CD14-positive monocyte (primary cell): ENCODE results near the gene ACACA. TPM values are rescaled to one million over a fixed set of nuclear protein-coding genes. Genes with fewer than 3 reads are reported as not detected.

Source experiments
- DNase-seq, 3 donors: peaks; one replicate each; pipeline ENCODE4 v3.0.0-alpha.2; 2011 to 2022
- H2AFZ ChIP-seq: 2 replicates; pipeline ENCODE4 v1.6.0; 2012; ENCODE audit warnings: mild to moderate bottlenecking, low read depth, low read length, inconsistent platforms; ENCODE audit not compliant: insufficient read depth, poor library complexity, severe bottlenecking
- H3K27ac ChIP-seq, 2 donors: 1 replicate in 1 of 2; 2 replicates in 1 of 2; pipeline ENCODE4 v1.5.1; 2012 to 2013; ENCODE audit warnings: low read length in 2 of 2, control low read depth in 1 of 2, inconsistent platforms in 1 of 2, low read depth in 1 of 2, mild to moderate bottlenecking in 1 of 2
- H3K27me3 ChIP-seq, 2 donors: one replicate each; pipeline versions ENCODE4 v1.6.0 to v1.6.1; 2011 to 2013; ENCODE audit warnings: low read length in 2 of 2; ENCODE audit not compliant: control insufficient read depth in 2 of 2, insufficient read depth in 2 of 2
- H3K36me3 ChIP-seq, 2 donors: replicated peaks in 1 of 2; 1 replicate in 1 of 2; 2 replicates in 1 of 2; pipeline versions ENCODE4 v1.5.1 to v1.6.1; 2012 to 2013; ENCODE audit warnings: low read length in 2 of 2, control low read depth in 1 of 2, inconsistent platforms in 1 of 2, mild to moderate bottlenecking in 1 of 2; ENCODE audit not compliant: insufficient read depth in 2 of 2, control insufficient read depth in 1 of 2
- H3K4me1 ChIP-seq, 2 donors: 1 replicate in 1 of 2; 2 replicates in 1 of 2; pipeline versions ENCODE4 v1.5.1 to v1.6.1; 2012 to 2013; ENCODE audit warnings: low read length in 2 of 2, control low read depth in 1 of 2, inconsistent platforms in 1 of 2, mild to moderate bottlenecking in 1 of 2, moderate library complexity in 1 of 2; ENCODE audit not compliant: insufficient read depth in 2 of 2, control insufficient read depth in 1 of 2
- H3K4me2 ChIP-seq: replicated peaks from 2 replicates; pipeline ENCODE3; 2012; ENCODE audit warnings: low read length, moderate library complexity, mild to moderate bottlenecking; ENCODE audit not compliant: poor library complexity, severe bottlenecking; ENCODE audit errors: extremely low read depth
- H3K4me3 ChIP-seq, 3 experiments: fragments of 200-600 bp in 1 of 3; sonication (generic) in 1 of 3; replicated peaks in 1 of 3; 1 replicate in 2 of 3; 2 replicates in 1 of 3; pipeline ENCODE4 v1.5.1; 2011 to 2013; ENCODE audit warnings: low read length in 3 of 3, mild to moderate bottlenecking in 3 of 3, control low read depth in 2 of 3, low read depth in 2 of 3, inconsistent platforms in 1 of 3, moderate library complexity in 1 of 3
- H3K79me2 ChIP-seq: 2 replicates; pipeline ENCODE4 v1.6.0; 2012; ENCODE audit warnings: mild to moderate bottlenecking, control low read depth, inconsistent platforms, low read length, moderate library complexity; ENCODE audit not compliant: insufficient read depth
- H3K9ac ChIP-seq: 2 replicates; pipeline ENCODE4 v1.6.0; 2017; ENCODE audit warnings: low read length, mild to moderate bottlenecking; ENCODE audit not compliant: insufficient read depth, poor library complexity, severe bottlenecking
- H3K9me3 ChIP-seq, 2 donors: replicated peaks in 1 of 2; 1 replicate in 1 of 2; 2 replicates in 1 of 2; pipeline versions ENCODE4 v1.5.1 to v1.6.1; 2012 to 2013; ENCODE audit warnings: low read length in 2 of 2, control low read depth in 1 of 2; ENCODE audit not compliant: control insufficient read depth in 1 of 2, insufficient read depth in 1 of 2
- H4K20me1 ChIP-seq: 2 replicates; pipeline ENCODE4 v1.6.0; 2012; ENCODE audit warnings: mild to moderate bottlenecking, low read length, control low read depth, moderate library complexity; ENCODE audit not compliant: insufficient read depth
- H3K27ac Mint-ChIP-seq, 7 donors: one replicate each; pipeline ENCODE4 v1.8.0; 2020; ENCODE audit warnings: mild to moderate bottlenecking in 7 of 7, mixed read lengths in 7 of 7, moderate library complexity in 6 of 7, inconsistent platforms in 2 of 7
- H3K27me3 Mint-ChIP-seq, 3 donors: one replicate each; pipeline ENCODE4 v1.8.0; 2021 to 2022; ENCODE audit warnings: low read depth in 3 of 3, mild to moderate bottlenecking in 3 of 3, mixed read lengths in 3 of 3, moderate library complexity in 3 of 3, inconsistent platforms in 1 of 3
- H3K36me3 Mint-ChIP-seq, 2 donors: one replicate each; pipeline ENCODE4 v1.8.0; 2020; ENCODE audit warnings: mixed read lengths in 2 of 2, inconsistent platforms in 1 of 2, mild to moderate bottlenecking in 1 of 2
- H3K4me1 Mint-ChIP-seq: one replicate; pipeline ENCODE4 v1.8.0; 2020; ENCODE audit warnings: mild to moderate bottlenecking, mixed read lengths
- H3K4me3 Mint-ChIP-seq, 2 donors: one replicate each; pipeline ENCODE4 v1.8.0; 2020; ENCODE audit warnings: mild to moderate bottlenecking in 2 of 2, mixed read lengths in 2 of 2, moderate library complexity in 1 of 2
- H3K9me3 Mint-ChIP-seq, 7 donors: one replicate each; pipeline ENCODE4 v1.8.0; 2020 to 2022; ENCODE audit warnings: mixed read lengths in 7 of 7, mild to moderate bottlenecking in 6 of 7, moderate library complexity in 6 of 7, inconsistent platforms in 2 of 7
- WGBS: methylation state at CpG from one replicate; pipeline ENCODE4 v1.1.5; 2013; ENCODE audit warnings: missing lambda C conversion rate; ENCODE audit not compliant: insufficient coverage; 5-methylcytosine and 5-hydroxymethylcytosine counted together
- intact Hi-C, 2 donors: fragments of 100-400 bp; cut with micrococcal nuclease; formaldehyde crosslinking; loops; one replicate each; pipeline versions ENCODE4 v1.15.0 to v1.15.1; 2023
- polyA plus RNA-seq, 3 donors: library from polyadenylated mRNA; depleted of rRNA in 1 of 3; unstranded in 2 of 3; stranded (reverse) in 1 of 3; fragments of 300-500 nt in 2 of 3; fragments of >200 nt in 1 of 3; fragmentation: Illumina TruSeq in 2 of 3; gene quantifications; 1 replicate in 2 of 3; 2 replicates in 1 of 3; pipeline ENCODE4 v1.2.3, GENCODE V29; 2012 to 2021
- TF ChIP-seq, protein P1 (sequence below): fragments of 200-600 bp; IDR thresholded peaks from one replicate; pipeline ENCODE4 v1.8.0; 2022; ENCODE audit warnings: antibody characterized with exemption, mild to moderate bottlenecking

Gene ACACA
- polyA plus RNA-seq, 3 donors: 3.5 to 4.6 (median 3.8) TPM

DNA sequence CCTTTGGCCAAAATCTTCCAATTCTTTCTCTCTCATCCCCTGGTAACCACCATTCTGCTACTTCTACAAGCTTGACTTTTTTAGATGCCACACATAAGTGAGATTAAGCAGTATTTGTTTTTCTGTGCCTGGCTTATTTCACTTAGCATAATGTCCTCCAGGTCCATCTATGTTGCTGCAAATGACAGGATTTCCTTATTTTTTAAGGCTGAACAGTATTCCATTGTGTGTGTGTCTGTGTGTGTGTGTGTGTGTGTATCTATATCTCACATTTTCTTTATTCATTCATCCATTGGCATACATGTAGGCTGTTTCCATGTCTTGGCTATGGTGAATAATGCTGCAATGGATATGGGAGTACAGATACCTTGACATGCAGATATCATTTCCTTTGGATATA lies 6.1 kb downstream of the ACACA start:
- intact Hi-C loops: no loop called here
- H3K27ac Mint-ChIP-seq: no peak overlapping the region
- peaks cover 0 to 2% (median 0%) of the 10 kb centered on the region in 3 donors for H3K27me3 Mint-ChIP-seq
- H3K36me3 ChIP-seq: no peaks in the 10 kb centered on the region
- no peaks in the 10 kb centered on the region for H4K20me1 ChIP-seq
- H2AFZ ChIP-seq: no peak overlapping the region
- H3K9me3 ChIP-seq: no peaks in the 10 kb centered on the region
- H3K79me2 ChIP-seq: peaks cover 9% of the 10 kb centered on the region
- no peak for DNase-seq
- no peak overlapping the region for H3K4me3 Mint-ChIP-seq
- H3K36me3 Mint-ChIP-seq: peaks cover 0 to 3% of the 10 kb centered on the region in 2 donors
- H3K9ac ChIP-seq: no peak overlapping the region
- peaks cover 22% of the 10 kb centered on the region for H3K4me1 Mint-ChIP-seq
- H3K9me3 Mint-ChIP-seq: no peaks in the 10 kb centered on the region
- TF ChIP-seq, protein P1, sequence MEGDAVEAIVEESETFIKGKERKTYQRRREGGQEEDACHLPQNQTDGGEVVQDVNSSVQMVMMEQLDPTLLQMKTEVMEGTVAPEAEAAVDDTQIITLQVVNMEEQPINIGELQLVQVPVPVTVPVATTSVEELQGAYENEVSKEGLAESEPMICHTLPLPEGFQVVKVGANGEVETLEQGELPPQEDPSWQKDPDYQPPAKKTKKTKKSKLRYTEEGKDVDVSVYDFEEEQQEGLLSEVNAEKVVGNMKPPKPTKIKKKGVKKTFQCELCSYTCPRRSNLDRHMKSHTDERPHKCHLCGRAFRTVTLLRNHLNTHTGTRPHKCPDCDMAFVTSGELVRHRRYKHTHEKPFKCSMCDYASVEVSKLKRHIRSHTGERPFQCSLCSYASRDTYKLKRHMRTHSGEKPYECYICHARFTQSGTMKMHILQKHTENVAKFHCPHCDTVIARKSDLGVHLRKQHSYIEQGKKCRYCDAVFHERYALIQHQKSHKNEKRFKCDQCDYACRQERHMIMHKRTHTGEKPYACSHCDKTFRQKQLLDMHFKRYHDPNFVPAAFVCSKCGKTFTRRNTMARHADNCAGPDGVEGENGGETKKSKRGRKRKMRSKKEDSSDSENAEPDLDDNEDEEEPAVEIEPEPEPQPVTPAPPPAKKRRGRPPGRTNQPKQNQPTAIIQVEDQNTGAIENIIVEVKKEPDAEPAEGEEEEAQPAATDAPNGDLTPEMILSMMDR: no peak
- no peaks in the 10 kb centered on the region for H3K27me3 ChIP-seq
- no peak overlapping the region for H3K4me2 ChIP-seq
- H3K27ac ChIP-seq: no peak overlapping the region
- H3K4me1 ChIP-seq: peaks cover 6 to 17% of the 10 kb centered on the region in 2 donors
- H3K4me3 ChIP-seq: no peak overlapping the region

DNA sequence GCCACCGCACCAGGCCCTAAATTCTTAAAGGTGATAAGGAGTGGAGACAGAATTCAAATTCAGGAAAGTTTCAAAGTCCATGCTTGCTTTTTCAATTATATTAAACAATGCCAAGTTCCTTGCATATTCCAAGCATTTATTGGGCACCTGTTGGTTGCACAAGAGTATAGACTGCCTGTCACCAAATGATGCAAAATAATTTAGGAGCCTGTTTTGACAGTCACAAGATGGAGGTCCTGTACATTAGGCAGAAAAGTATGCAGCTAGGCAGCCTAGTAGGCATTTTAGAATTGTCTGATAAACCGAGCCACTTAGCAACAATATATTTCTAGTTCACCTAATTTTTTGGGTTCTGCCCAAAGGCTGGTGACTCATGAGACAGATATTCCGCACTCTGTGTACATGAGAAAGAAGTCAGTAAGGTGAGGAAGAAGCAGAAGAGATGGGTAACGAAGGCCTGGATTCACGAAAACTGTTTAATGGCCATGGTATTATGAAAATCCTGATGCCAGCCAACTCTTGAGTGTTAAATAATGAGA lies 7.3 kb downstream of the ACACA start:
- Histone ChIP-seq H3K27me3 (no peaks in the 10 kb centered on the region), H3K9me3 (no peaks in the 10 kb centered on the region), H3K4me2 (no peak overlapping the region), H4K20me1 (no peaks in the 10 kb centered on the region), H3K79me2 (no peaks in the 10 kb centered on the region), H3K4me3 (no peak overlapping the region), H3K4me1 (peaks cover 4 to 10% of the 10 kb centered on the region in 2 donors), H2AFZ (no peak overlapping the region), H3K9ac (no peak overlapping the region), H3K36me3 (no peaks in the 10 kb centered on the region), H3K27ac (no peak overlapping the region)
- peaks cover 0 to 2% of the 10 kb centered on the region in 2 donors for H3K36me3 Mint-ChIP-seq
- TF ChIP-seq, protein P1: no peak
- H3K27me3 Mint-ChIP-seq: peaks cover 0 to 2% (median 0%) of the 10 kb centered on the region in 3 donors
- no peak for DNase-seq
- intact Hi-C loops: no loop called here
- H3K9me3 Mint-ChIP-seq: no peaks in the 10 kb centered on the region
- no peak overlapping the region for H3K4me3 Mint-ChIP-seq
- no CpG with 5 or more reads among the region's 5 CpGs for WGBS
- peaks cover 13% of the 10 kb centered on the region for H3K4me1 Mint-ChIP-seq
- H3K27ac Mint-ChIP-seq: no peak overlapping the region
